Panc1 (cell line): ENCODE measurements around the gene RPP25. TPM values are rescaled to one million over a fixed set of nuclear protein-coding genes. Genes with fewer than 3 reads are reported as not detected.
A peak's percentile ranks its signal among the peaks of the same experiment; 100 is the strongest.

Experiments used
- ATAC-seq: fragments of 200-7000 bp; cut with Tn5 transposase; 2 replicates; pipeline ENCODE4 v1.9.1; 2020; ENCODE audit warnings: mild to moderate bottlenecking, moderate library complexity
- BruUV-seq: library from RNA; stranded (reverse); fragments of 400-500 nt; replicated peaks from 2 replicates; lab custom pipeline; 2021; lab: Mats Ljungman, UMichigan
- CTCF ChIA-PET: fragments of 300-600 bp; sonication (Branson Sonifier 250); formaldehyde crosslinking; loops from one replicate; lab custom pipeline; 2022; ENCODE audit warnings: antibody characterized with exemption; lab: Charles Lee
- POLR2A ChIA-PET: fragments of 300-600 bp; sonication (Branson Sonifier 250); formaldehyde crosslinking; loops from one replicate; lab custom pipeline; 2022; ENCODE audit warnings: antibody characterized with exemption; lab: Charles Lee
- DNase-seq: peaks from one replicate; pipeline ENCODE4 v3.0.0-alpha.2; 2010; ENCODE audit warnings: low read depth, low spot score
- H3K27ac ChIP-seq: 2 replicates; pipeline ENCODE4 v1.5.1; 2011; ENCODE audit warnings: mild to moderate bottlenecking, low read length, inconsistent platforms
- H3K27me3 ChIP-seq: fragments of 200-500 bp; sonication (Bioruptor generic); 2 replicates; pipeline ENCODE4 v1.6.0; 2014; ENCODE audit warnings: low read length, inconsistent platforms; ENCODE audit not compliant: control insufficient read depth, insufficient read depth
- H3K36me3 ChIP-seq: fragments of 200-500 bp; sonication (Bioruptor generic); 2 replicates; pipeline ENCODE4 v1.5.1; 2014; ENCODE audit warnings: inconsistent platforms, mild to moderate bottlenecking, low read length, moderate library complexity; ENCODE audit not compliant: control insufficient read depth, insufficient read depth
- H3K4me1 ChIP-seq: 2 replicates; pipeline ENCODE4 v1.5.1; 2011; ENCODE audit warnings: inconsistent platforms, mild to moderate bottlenecking, low read length, moderate library complexity; ENCODE audit not compliant: control insufficient read depth, insufficient read depth
- H3K4me3 ChIP-seq, 2 experiments: 2 replicates each; pipeline ENCODE4 v1.5.1; 2011 to 2012; ENCODE audit warnings: low read depth in 2 of 2, low read length in 2 of 2, mild to moderate bottlenecking in 2 of 2, inconsistent platforms in 1 of 2, moderate library complexity in 1 of 2
- H3K9me3 ChIP-seq: fragments of 200-500 bp; sonication (Bioruptor generic); 2 replicates; pipeline ENCODE4 v1.5.1; 2014; ENCODE audit warnings: low read depth, mild to moderate bottlenecking, inconsistent platforms, low read length, moderate library complexity; ENCODE audit not compliant: control insufficient read depth, insufficient read depth
- POLR2AphosphoS5 ChIP-seq: IDR thresholded peaks from 2 replicates; pipeline ENCODE4 v1.6.1; 2012; ENCODE audit warnings: mild to moderate bottlenecking, low read depth, low read length, moderate library complexity
- SIN3A ChIP-seq: IDR thresholded peaks from 2 replicates; pipeline ENCODE4 v1.6.1; 2012; ENCODE audit warnings: low read depth, mild to moderate bottlenecking, low read length, moderate library complexity, borderline replicate concordance; ENCODE audit not compliant: insufficient read depth
- TCF7L2 ChIP-seq: IDR thresholded peaks from 2 replicates; pipeline ENCODE4 v1.6.1; 2011; ENCODE audit warnings: mild to moderate bottlenecking, low read depth, low read length, inconsistent platforms
- in situ Hi-C: cut with HindIII; loops from 2 replicates; pipeline ENCODE4 v1.10.0; 2016; ENCODE audit warnings: low sequenced_read_pairs, low pct_unique_long_range_greater_than_20kb
- intact Hi-C: fragments of 100-400 bp; cut with micrococcal nuclease; formaldehyde crosslinking; loops from one replicate; pipeline ENCODE4 v1.10.0; 2022; ENCODE audit not compliant: unreplicated experiment
- total RNA-seq: library from RNA; stranded (reverse); gene quantifications from one replicate; pipeline ENCODE4 v1.2.1, GENCODE V29; 2021; ENCODE audit not compliant: unreplicated experiment
- TF ChIP-seq, protein P1 (sequence below), 2 experiments: IDR thresholded peaks; 2 replicates each; pipeline ENCODE4 v1.6.1; 2011 to 2012; ENCODE audit warnings: low read depth in 2 of 2, control low read depth in 1 of 2, low read length in 1 of 2, mild to moderate bottlenecking in 1 of 2, moderate library complexity in 1 of 2; ENCODE audit not compliant: insufficient read depth in 1 of 2
- TF ChIP-seq, protein P2 (sequence below): fragments of 450-650 bp; IDR thresholded peaks from 2 replicates; pipeline ENCODE4 v1.5.1; 2017; ENCODE audit warnings: mild to moderate bottlenecking

RPP25 gene
- total RNA-seq, 1 experiment from 2014 or later, result 40.1 TPM

DNA sequence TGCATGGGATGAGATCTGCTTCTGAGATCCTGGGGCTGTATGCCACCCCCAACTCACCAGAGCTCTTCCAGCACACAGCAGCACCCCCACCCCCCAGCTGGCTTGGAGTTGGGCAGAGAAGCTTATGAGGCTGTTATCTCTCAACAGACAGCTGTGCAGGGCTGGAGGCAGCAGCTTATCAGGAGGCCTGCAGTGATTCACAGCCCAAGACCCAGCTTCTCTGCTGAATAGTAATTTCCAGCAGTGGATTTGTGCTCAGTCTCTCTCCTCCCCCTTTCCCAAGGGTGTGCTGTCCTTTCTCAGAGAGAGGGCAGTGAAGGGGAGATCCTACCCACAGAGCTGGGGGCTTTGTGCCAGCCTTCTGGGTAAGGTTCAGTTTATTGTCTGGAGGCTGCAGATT, 2.1 kb downstream of the RPP25 start:
- ATAC-seq, result no peak
- in situ Hi-C loops (no loop called here), intact Hi-C loops (loop anchor here (10.0 kb wide), 1 partner anchor 180 kb away; no protein-coding TSS in a partner anchor)
- Histone ChIP-seq H3K27me3 (no peaks in the 10 kb centered on the region), H3K4me1 (peaks cover 26% of the 10 kb centered on the region), H3K27ac (peak overlapping the region; percentile 96), H3K9me3 (no peaks in the 10 kb centered on the region), H3K4me3 (peak overlapping the region; percentile 79 to 96), H3K36me3 (no peaks in the 10 kb centered on the region)
- TF ChIP-seq, protein P1, sequence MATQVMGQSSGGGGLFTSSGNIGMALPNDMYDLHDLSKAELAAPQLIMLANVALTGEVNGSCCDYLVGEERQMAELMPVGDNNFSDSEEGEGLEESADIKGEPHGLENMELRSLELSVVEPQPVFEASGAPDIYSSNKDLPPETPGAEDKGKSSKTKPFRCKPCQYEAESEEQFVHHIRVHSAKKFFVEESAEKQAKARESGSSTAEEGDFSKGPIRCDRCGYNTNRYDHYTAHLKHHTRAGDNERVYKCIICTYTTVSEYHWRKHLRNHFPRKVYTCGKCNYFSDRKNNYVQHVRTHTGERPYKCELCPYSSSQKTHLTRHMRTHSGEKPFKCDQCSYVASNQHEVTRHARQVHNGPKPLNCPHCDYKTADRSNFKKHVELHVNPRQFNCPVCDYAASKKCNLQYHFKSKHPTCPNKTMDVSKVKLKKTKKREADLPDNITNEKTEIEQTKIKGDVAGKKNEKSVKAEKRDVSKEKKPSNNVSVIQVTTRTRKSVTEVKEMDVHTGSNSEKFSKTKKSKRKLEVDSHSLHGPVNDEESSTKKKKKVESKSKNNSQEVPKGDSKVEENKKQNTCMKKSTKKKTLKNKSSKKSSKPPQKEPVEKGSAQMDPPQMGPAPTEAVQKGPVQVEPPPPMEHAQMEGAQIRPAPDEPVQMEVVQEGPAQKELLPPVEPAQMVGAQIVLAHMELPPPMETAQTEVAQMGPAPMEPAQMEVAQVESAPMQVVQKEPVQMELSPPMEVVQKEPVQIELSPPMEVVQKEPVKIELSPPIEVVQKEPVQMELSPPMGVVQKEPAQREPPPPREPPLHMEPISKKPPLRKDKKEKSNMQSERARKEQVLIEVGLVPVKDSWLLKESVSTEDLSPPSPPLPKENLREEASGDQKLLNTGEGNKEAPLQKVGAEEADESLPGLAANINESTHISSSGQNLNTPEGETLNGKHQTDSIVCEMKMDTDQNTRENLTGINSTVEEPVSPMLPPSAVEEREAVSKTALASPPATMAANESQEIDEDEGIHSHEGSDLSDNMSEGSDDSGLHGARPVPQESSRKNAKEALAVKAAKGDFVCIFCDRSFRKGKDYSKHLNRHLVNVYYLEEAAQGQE (IDR thresholded peaks at IDR 0.05; ENCODE audit: insufficient read depth in 1 of 2, low read depth in 2 of 2, low read length in 1 of 2), result no peak
- TF ChIP-seq, protein P2, sequence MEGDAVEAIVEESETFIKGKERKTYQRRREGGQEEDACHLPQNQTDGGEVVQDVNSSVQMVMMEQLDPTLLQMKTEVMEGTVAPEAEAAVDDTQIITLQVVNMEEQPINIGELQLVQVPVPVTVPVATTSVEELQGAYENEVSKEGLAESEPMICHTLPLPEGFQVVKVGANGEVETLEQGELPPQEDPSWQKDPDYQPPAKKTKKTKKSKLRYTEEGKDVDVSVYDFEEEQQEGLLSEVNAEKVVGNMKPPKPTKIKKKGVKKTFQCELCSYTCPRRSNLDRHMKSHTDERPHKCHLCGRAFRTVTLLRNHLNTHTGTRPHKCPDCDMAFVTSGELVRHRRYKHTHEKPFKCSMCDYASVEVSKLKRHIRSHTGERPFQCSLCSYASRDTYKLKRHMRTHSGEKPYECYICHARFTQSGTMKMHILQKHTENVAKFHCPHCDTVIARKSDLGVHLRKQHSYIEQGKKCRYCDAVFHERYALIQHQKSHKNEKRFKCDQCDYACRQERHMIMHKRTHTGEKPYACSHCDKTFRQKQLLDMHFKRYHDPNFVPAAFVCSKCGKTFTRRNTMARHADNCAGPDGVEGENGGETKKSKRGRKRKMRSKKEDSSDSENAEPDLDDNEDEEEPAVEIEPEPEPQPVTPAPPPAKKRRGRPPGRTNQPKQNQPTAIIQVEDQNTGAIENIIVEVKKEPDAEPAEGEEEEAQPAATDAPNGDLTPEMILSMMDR, result no peak
- TF ChIP-seq TCF7L2, result no peak
- TF ChIP-seq POLR2AphosphoS5, result no peak
- no peak for TF ChIP-seq SIN3A
- BruUV-seq, result no TSS peak
- ChIA-PET CTCF (no interaction called here), POLR2A (interaction anchor here (1.2 kb wide), 1 partner anchor 250 kb away, joined by 3 read pairs; no protein-coding TSS in a partner anchor)
- no peak for DNase-seq

DNA sequence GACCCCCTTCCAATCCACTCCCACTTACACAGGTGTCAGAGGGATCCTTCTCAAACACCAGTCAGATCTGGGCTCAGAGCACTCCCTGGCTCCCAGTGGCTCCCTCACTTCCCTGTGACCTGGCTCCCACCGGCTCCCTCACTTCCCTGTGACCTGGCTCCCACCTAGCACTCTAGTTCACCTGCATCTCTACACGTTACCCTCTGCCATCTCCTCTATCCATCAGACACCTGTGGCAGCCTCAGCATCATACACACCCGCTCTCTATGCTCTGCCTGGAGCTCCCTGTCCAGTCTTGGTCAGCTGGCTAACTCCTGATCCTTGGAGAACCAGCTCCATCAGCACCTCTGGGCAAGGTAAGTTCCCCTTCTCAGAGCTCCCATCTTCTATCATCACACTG, 5.6 kb downstream of the RPP25 start:
- Histone ChIP-seq H3K27ac (no peak overlapping the region), H3K36me3 (no peaks in the 10 kb centered on the region), H3K27me3 (no peaks in the 10 kb centered on the region), H3K4me3 (no peak overlapping the region), H3K4me1 (peaks cover 25% of the 10 kb centered on the region), H3K9me3 (no peaks in the 10 kb centered on the region)
- intact Hi-C loops (loop anchor here (10.0 kb wide), 1 partner anchor 176 kb away; no protein-coding TSS in a partner anchor), in situ Hi-C loops (no loop called here)
- BruUV-seq, result no TSS peak
- DNase-seq, result no peak
- POLR2A ChIA-PET, result interaction anchor here (0.6 kb wide), 1 partner anchor 13 kb away, joined by 3 read pairs; the partner anchor contains the start of gene COX5A
- ATAC-seq, result peak; percentile 31
- TF ChIP-seq, protein P2, result no peak
- TF ChIP-seq, protein P1 (IDR thresholded peaks at IDR 0.05; ENCODE audit: insufficient read depth in 1 of 2, low read depth in 2 of 2, low read length in 1 of 2), result no peak
- TF ChIP-seq TCF7L2 (no peak), POLR2AphosphoS5 (no peak), SIN3A (no peak)
- CTCF ChIA-PET, result interaction anchor here (0.5 to 2.4 kb wide), 11 partner anchors 12 to 799 kb away, joined by 3 to 12 read pairs (median 4); no protein-coding TSS in a partner anchor
